Ovary (tissue), 9 donors: ENCODE results near the gene DUSP12. TPM values are rescaled to one million over a fixed set of nuclear protein-coding genes. Genes with fewer than 3 reads are reported as not detected.

Experiments
- DNase-seq, 5 donors: peaks; one replicate each; pipeline ENCODE4 v3.0.0-alpha.2; 2019 to 2020
- H3K27ac ChIP-seq, 2 donors: fragments of 200-600 bp; one replicate each; pipeline versions ENCODE4 v1.5.1 to v1.8.0; 2019 to 2022
- H3K27me3 ChIP-seq: fragments of 200-600 bp; one replicate; pipeline ENCODE4 v1.8.0; 2022
- H3K36me3 ChIP-seq: fragments of 200-600 bp; sonication (generic); one replicate; pipeline ENCODE4 v1.5.1; 2019
- H3K4me1 ChIP-seq: one replicate; pipeline ENCODE4 v1.8.1; 2013; ENCODE audit warnings: mild to moderate bottlenecking, moderate library complexity; ENCODE audit not compliant: insufficient read depth
- H3K4me3 ChIP-seq: fragments of 200-600 bp; sonication (generic); one replicate; pipeline ENCODE4 v1.5.1; 2017
- H3K9me3 ChIP-seq, 2 donors: fragments of 200-600 bp in 1 of 2; sonication (generic) in 1 of 2; one replicate each; pipeline versions ENCODE4 v1.5.1 to v1.8.1; 2013 to 2019; ENCODE audit warnings: mild to moderate bottlenecking in 1 of 2, moderate library complexity in 1 of 2
- EP300 ChIP-seq: sonication (generic); formaldehyde crosslinking; IDR thresholded peaks from one replicate; pipeline ENCODE4 v1.6.1; 2017; ENCODE audit warnings: antibody characterized with exemption
- POLR2A ChIP-seq: fragments of 450-650 bp; IDR thresholded peaks from one replicate; pipeline ENCODE4 v1.6.1; 2017; ENCODE audit warnings: antibody characterized with exemption, mild to moderate bottlenecking, moderate library complexity
- WGBS, 3 donors: extraction: QIAGEN DNeasy Blood & Tissue Kit in 1 of 3; methylation state at CpG; one replicate each; pipeline versions ENCODE4 v1.1.5 to v1.1.7; 2013 to 2017; 5-methylcytosine and 5-hydroxymethylcytosine counted together
- intact Hi-C, 4 donors: fragments of 100-400 bp; cut with DNase I; formaldehyde crosslinking; loops; one replicate each; pipeline versions ENCODE4 v1.11.0 to v1.15.1; 2022 to 2023
- polyA plus RNA-seq, 2 donors: library from polyadenylated mRNA; stranded (reverse); fragments of 200-250 nt in 1 of 2; fragments of 350-450 nt in 1 of 2; fragmentation: Illumina TruSeq in 1 of 2; extraction: RNeasy Lipid Tissue Mini Kit (QIAGEN cat#74804) in 1 of 2; gene quantifications; one replicate each; pipeline ENCODE4 v1.2.3, GENCODE V29; 2013 to 2014
- total RNA-seq, 7 donors: library from RNA; depleted of rRNA in 2 of 7; stranded (reverse); fragments of >200 nt in 2 of 7; fragmentation: NEBNext Ultra II Directional in 3 of 7; extraction: Animal tissue kit (Norgen Biotek cat#: 25700) in 3 of 7; gene quantifications; one replicate each; pipeline versions ENCODE4 v1.1.0 to v1.2.4, GENCODE V29; 2016 to 2023
- TF ChIP-seq, protein P1 (sequence below), 3 donors: fragments of 450-650 bp in 2 of 3; fragments of 200-600 bp in 1 of 3; IDR thresholded peaks; one replicate each; pipeline versions ENCODE4 v1.5.1 to v1.8.0; 2016 to 2022; ENCODE audit warnings: antibody characterized with exemption in 3 of 3, mild to moderate bottlenecking in 1 of 3
- donor health status: DM: no; HTN: no; CAD: no; lungs with moderate emphysema.
- donor health status: DM: no; HTN: no; CAD: no.
- donor health status: Bipolar disorder and iron deficiency.
- donor health status: DM: yes; HTN: yes; CAD: no.
- donor health status: DM: no; HTN: no; CAD: no.
- donor health status: DM: yes; HTN: yes; CAD: no.

DUSP12 gene
- total and polyA plus RNA-seq, 9 donors: 15.0 to 28.9 (median 19.8) TPM

DNA sequence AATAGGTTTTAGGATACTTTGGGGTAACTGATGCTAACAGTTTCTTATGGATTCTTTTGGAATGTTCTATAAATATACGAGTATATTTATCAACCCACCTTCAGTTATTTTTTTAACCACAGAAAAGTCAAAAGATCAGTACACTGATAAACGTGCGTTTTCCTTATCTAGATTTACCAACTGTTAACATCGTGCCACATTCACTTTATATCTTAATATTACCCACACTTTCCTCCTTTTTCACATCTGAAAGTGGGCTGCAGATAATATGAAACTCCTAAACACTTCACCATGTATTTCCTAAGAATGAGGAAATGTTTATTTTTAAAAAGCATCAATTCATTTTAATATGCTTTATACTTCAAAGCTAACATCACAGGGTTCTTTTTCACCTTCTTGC is 24.2 kb downstream of the DUSP12 start:
- no peaks in the 10 kb centered on the region for H3K36me3 ChIP-seq
- peaks cover 3% of the 10 kb centered on the region for H3K4me1 ChIP-seq
- TF ChIP-seq POLR2A (no peak), EP300 (no peak)
- TF ChIP-seq, protein P1, sequence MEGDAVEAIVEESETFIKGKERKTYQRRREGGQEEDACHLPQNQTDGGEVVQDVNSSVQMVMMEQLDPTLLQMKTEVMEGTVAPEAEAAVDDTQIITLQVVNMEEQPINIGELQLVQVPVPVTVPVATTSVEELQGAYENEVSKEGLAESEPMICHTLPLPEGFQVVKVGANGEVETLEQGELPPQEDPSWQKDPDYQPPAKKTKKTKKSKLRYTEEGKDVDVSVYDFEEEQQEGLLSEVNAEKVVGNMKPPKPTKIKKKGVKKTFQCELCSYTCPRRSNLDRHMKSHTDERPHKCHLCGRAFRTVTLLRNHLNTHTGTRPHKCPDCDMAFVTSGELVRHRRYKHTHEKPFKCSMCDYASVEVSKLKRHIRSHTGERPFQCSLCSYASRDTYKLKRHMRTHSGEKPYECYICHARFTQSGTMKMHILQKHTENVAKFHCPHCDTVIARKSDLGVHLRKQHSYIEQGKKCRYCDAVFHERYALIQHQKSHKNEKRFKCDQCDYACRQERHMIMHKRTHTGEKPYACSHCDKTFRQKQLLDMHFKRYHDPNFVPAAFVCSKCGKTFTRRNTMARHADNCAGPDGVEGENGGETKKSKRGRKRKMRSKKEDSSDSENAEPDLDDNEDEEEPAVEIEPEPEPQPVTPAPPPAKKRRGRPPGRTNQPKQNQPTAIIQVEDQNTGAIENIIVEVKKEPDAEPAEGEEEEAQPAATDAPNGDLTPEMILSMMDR (IDR thresholded peaks at IDR 0.05): no peak
- H3K4me3 ChIP-seq: no peak overlapping the region
- intact Hi-C loops: no loop called here
- H3K27me3 ChIP-seq: no peaks in the 10 kb centered on the region
- H3K9me3 ChIP-seq: no peaks in the 10 kb centered on the region
- no peak for DNase-seq
- WGBS, 3 donors: 60 to 72% (median 67%) methylated on average over 4 of the region's 4 CpGs
- H3K27ac ChIP-seq: no peak overlapping the region

DNA sequence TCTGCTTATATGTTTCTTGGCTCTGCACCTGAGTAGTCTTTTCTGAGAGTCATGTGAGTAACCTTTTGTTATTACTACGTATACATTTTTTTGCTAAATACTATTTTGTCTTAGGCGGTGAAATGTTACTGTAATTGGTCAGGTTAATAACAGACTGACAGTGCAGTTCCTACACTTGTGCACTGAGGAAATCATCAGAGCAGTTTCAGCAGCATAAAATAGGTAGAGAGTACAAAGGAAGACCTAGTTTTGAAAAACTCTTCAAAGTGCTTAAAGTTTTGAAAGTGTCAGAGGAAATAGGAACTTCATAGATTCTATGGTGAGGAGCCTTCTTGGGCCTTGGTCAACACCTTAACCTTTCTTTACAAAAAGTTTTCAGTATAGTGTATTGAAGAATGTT is 27.7 kb downstream of the DUSP12 start:
- H3K4me3 ChIP-seq: no peak overlapping the region
- no peak for DNase-seq
- TF ChIP-seq EP300: no peak
- TF ChIP-seq, protein P1 (IDR thresholded peaks at IDR 0.05): no peak
- TF ChIP-seq POLR2A: no peak
- no peak overlapping the region for H3K27ac ChIP-seq
- no peaks in the 10 kb centered on the region for H3K9me3 ChIP-seq
- no peaks in the 10 kb centered on the region for H3K27me3 ChIP-seq
- 92 to 94% (median 93%) methylated on average over 2 of the region's 2 CpGs for WGBS, 3 donors
- H3K4me1 ChIP-seq: no peaks in the 10 kb centered on the region
- H3K36me3 ChIP-seq: no peaks in the 10 kb centered on the region
- intact Hi-C loops: no loop called here

DNA sequence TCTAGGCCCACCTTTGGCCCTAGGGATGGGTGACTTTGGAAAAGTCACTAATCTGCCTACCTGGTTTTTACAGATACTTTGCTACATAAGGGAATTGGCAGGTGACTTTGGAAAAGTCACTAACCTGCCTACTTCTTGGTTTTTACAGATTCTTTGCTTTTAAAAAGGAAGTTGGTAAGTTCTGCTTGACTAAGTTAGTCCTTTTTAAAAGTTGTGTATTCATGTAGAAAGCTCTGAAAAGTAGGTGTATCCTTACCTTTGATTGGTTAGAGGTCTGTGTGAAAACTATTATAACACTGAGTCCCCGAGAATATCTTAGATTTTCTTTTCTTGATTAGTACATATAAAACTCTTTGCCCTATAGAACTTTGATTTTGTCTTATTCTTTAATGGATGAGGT is 28.9 kb downstream of the DUSP12 start:
- Histone ChIP-seq H3K36me3 (no peaks in the 10 kb centered on the region), H3K27ac (no peak overlapping the region), H3K4me3 (no peak overlapping the region), H3K27me3 (no peaks in the 10 kb centered on the region), H3K9me3 (no peaks in the 10 kb centered on the region), H3K4me1 (no peaks in the 10 kb centered on the region)
- TF ChIP-seq EP300: no peak
- intact Hi-C loops: no loop called here
- WGBS, 3 donors: 89 to 94% (median 91%) methylated on average over 1 of the region's 1 CpG
- no peak for DNase-seq

DNA sequence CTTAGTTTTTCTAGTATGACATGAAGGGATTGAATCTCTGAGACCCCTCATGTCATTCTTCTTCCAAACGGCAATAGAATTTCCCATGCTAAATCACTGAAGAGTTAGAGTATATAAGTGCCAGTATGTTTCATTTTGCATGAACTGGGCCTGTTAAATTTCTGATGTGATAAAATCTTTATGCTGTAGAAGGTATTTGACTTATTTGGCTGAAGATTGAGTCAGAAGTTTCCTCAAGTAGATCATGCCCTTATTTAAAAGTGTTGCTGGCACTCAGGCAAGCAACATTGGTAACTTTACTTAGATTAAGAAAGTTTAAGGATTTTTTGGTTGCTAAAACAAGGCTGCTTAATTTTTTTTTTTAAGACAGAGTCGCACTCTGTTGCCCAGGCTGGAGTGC is 29.8 kb downstream of the DUSP12 start:
- Histone ChIP-seq H3K4me1 (no peaks in the 10 kb centered on the region), H3K27me3 (no peaks in the 10 kb centered on the region), H3K4me3 (no peak overlapping the region), H3K9me3 (no peaks in the 10 kb centered on the region), H3K27ac (no peak overlapping the region), H3K36me3 (no peaks in the 10 kb centered on the region)
- intact Hi-C loops: no loop called here
- WGBS, 3 donors: 82 to 88% (median 87%) methylated on average over 2 of the region's 2 CpGs
- TF ChIP-seq POLR2A (no peak), EP300 (no peak)
- TF ChIP-seq, protein P1 (IDR thresholded peaks at IDR 0.05): no peak
- DNase-seq: no peak

DNA sequence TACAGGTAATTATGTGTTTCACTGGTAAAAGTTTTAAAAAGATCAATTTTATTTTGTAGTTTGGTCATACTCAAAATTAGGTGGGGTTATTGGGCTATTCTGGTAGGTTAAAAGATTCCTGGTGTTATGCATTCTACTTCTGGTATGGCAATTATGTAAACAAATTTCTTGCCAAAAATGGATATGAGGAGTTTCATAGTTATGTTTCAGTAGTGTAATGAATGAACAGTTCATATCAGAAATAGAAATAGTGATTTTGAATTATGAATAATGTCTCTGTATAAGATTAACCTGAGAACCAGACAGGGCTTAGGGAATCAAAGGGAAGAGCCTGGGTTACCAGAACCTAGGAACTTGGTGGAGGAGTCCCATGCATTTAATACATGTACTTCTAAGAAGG is 32.4 kb downstream of the DUSP12 start:
- Histone ChIP-seq H3K4me1 (no peaks in the 10 kb centered on the region), H3K27ac (no peak overlapping the region), H3K27me3 (no peaks in the 10 kb centered on the region), H3K9me3 (no peaks in the 10 kb centered on the region), H3K36me3 (no peaks in the 10 kb centered on the region), H3K4me3 (no peak overlapping the region)
- intact Hi-C loops: no loop called here
- DNase-seq: no peak
- TF ChIP-seq, protein P1 (IDR thresholded peaks at IDR 0.05): no peak
- TF ChIP-seq POLR2A (no peak), EP300 (no peak)
